CD4-positive, alpha-beta memory T cell (primary cell): ENCODE results near the gene MSRB3. TPM values are rescaled to one million over a fixed set of nuclear protein-coding genes. Genes with fewer than 3 reads are reported as not detected.

Source experiments
- CTCF ChIA-PET: fragments of 350-600 bp; sonication (Branson Sonifier 250); formaldehyde crosslinking; loops from one replicate; lab custom pipeline; 2021; ENCODE audit warnings: inconsistent platforms; ENCODE audit not compliant: partially characterized antibody; lab: Charles Lee
- POLR2A ChIA-PET: fragments of 350-600 bp; sonication (Branson Sonifier 250); formaldehyde crosslinking; loops from one replicate; lab custom pipeline; 2021; ENCODE audit not compliant: partially characterized antibody; lab: Charles Lee
- DNase-seq, 5 donors: peaks; one replicate each; pipeline versions ENCODE4 v3.0.0 to v3.0.0-alpha.2; 2020 to 2022; ENCODE audit warnings: mixed read lengths in 1 of 5
- H3K27ac ChIP-seq: one replicate; pipeline ENCODE4 v1.7.0; 2013; ENCODE audit warnings: low read depth, low read length
- H3K27me3 ChIP-seq: 2 replicates; pipeline ENCODE4 v1.7.0; 2013; ENCODE audit warnings: mild to moderate bottlenecking, low read length, moderate library complexity; ENCODE audit not compliant: insufficient read depth
- H3K36me3 ChIP-seq: 2 replicates; pipeline ENCODE4 v1.7.0; 2013; ENCODE audit warnings: mild to moderate bottlenecking, low read length, moderate library complexity; ENCODE audit not compliant: insufficient read depth
- H3K4me1 ChIP-seq: 2 replicates; pipeline ENCODE4 v1.7.0; 2013; ENCODE audit warnings: mild to moderate bottlenecking, low read length, moderate library complexity; ENCODE audit not compliant: insufficient read depth
- H3K4me3 ChIP-seq, 2 donors: one replicate each; pipeline ENCODE4 v1.7.0; 2013; ENCODE audit warnings: low read length in 2 of 2, mild to moderate bottlenecking in 1 of 2
- H3K9me3 ChIP-seq, 2 donors: one replicate each; pipeline ENCODE4 v1.7.0; 2013; ENCODE audit warnings: low read length in 2 of 2, control low read depth in 1 of 2; ENCODE audit not compliant: control insufficient read depth in 1 of 2
- H3K27ac Mint-ChIP-seq, 7 donors: one replicate each; pipeline ENCODE4 v1.8.0; 2020 to 2021; ENCODE audit warnings: mixed read lengths in 7 of 7, mild to moderate bottlenecking in 6 of 7, inconsistent platforms in 3 of 7, moderate library complexity in 3 of 7
- H3K27me3 Mint-ChIP-seq, 2 donors: one replicate each; pipeline ENCODE4 v1.8.0; 2020 to 2021; ENCODE audit warnings: mixed read lengths in 2 of 2
- H3K36me3 Mint-ChIP-seq, 2 donors: one replicate each; pipeline ENCODE4 v1.8.0; 2020 to 2021; ENCODE audit warnings: mixed read lengths in 2 of 2, inconsistent platforms in 1 of 2, mild to moderate bottlenecking in 1 of 2
- H3K4me1 Mint-ChIP-seq, 4 donors: one replicate each; pipeline ENCODE4 v1.8.0; 2020 to 2021; ENCODE audit warnings: mixed read lengths in 4 of 4, mild to moderate bottlenecking in 1 of 4
- H3K4me3 Mint-ChIP-seq, 8 donors: one replicate each; pipeline ENCODE4 v1.8.0; 2020 to 2021; ENCODE audit warnings: mixed read lengths in 8 of 8, mild to moderate bottlenecking in 7 of 8, moderate library complexity in 6 of 8, inconsistent platforms in 3 of 8
- H3K9me3 Mint-ChIP-seq, 8 donors: one replicate each; pipeline ENCODE4 v1.8.0; 2020 to 2021; ENCODE audit warnings: mixed read lengths in 8 of 8, mild to moderate bottlenecking in 5 of 8, inconsistent platforms in 3 of 8, moderate library complexity in 1 of 8
- intact Hi-C: fragments of 100-400 bp; cut with micrococcal nuclease; formaldehyde crosslinking; loops from one replicate; pipeline ENCODE4 v1.15.1; 2023
- polyA plus RNA-seq, 2 donors: library from polyadenylated mRNA; unstranded; fragments of 300-500 nt; fragmentation: Illumina TruSeq; gene quantifications; one replicate each; pipeline ENCODE4 v1.2.3, GENCODE V29; 2021
- total RNA-seq, 2 experiments: library from RNA; stranded (reverse); gene quantifications; one replicate each; pipeline ENCODE4 v1.2.3, GENCODE V29; 2021

The MSRB3 gene
- total and polyA plus RNA-seq, 4 experiments from 2014 or later = not detected

DNA sequence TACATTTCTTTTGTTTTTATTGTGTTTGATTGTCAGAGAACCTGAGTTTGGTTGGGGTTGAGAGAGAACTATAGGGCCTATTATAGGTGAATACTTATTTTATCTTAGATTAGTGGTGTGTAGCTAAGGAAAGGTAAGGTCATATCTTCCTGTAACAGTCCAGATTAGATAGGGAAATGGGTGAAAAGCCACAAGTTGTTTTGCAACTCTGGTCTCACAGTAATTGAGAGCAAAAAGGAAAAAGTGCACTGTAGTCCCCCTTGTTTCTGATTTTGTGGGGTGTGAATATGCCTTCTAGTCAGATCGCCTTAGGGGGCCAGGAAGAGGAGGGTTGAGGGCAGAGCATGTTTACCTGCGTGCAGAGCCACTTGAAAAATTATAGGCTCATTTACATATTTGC lies 8.9 kb downstream of the MSRB3 start:
- Mint-ChIP-seq H3K36me3 (no peaks in the 10 kb centered on the region), H3K9me3 (peaks cover 0 to 2% (median 0%) of the 10 kb centered on the region in 8 donors), H3K27me3 (peaks cover 16 to 18% of the 10 kb centered on the region in 2 donors), H3K27ac (no peak overlapping the region), H3K4me1 (no peaks in the 10 kb centered on the region), H3K4me3 (no peak overlapping the region)
- Histone ChIP-seq H3K4me3 (no peak overlapping the region), H3K27me3 (peaks cover 3% of the 10 kb centered on the region), H3K9me3 (no peaks in the 10 kb centered on the region), H3K36me3 (no peaks in the 10 kb centered on the region), H3K27ac (no peak overlapping the region), H3K4me1 (no peaks in the 10 kb centered on the region)
- DNase-seq = no peak
- intact Hi-C loops = no loop called here
- CTCF ChIA-PET = no interaction called here
- POLR2A ChIA-PET = no interaction called here

DNA sequence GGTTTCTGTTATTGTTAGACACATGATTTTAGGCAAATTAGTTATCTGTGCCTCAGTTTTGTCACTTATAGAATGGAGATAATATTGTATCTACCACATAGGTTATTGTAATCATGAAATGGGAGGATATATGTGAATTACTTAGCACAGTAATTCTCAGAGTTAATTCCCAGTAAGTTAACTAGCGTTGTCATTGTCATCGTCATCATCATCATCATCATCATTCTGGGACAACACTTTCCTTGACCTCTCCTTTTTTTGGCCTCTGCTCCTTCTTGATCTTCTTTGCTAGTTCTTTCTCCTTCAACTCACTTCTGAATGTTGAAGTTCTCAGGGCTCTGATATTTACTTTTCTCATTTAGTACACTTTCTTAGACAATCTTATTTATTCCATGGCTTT lies 13.8 kb downstream of the MSRB3 start:
- Histone ChIP-seq H3K9me3 (no peaks in the 10 kb centered on the region), H3K27ac (no peak overlapping the region), H3K36me3 (no peaks in the 10 kb centered on the region), H3K27me3 (peaks cover 9% of the 10 kb centered on the region), H3K4me3 (no peak overlapping the region), H3K4me1 (no peaks in the 10 kb centered on the region)
- no peaks in the 10 kb centered on the region for H3K4me1 Mint-ChIP-seq
- H3K27ac Mint-ChIP-seq = no peak overlapping the region
- H3K36me3 Mint-ChIP-seq = no peaks in the 10 kb centered on the region
- no peak overlapping the region for H3K4me3 Mint-ChIP-seq
- DNase-seq = no peak
- ChIA-PET CTCF (no interaction called here), POLR2A (no interaction called here)
- peaks cover 9 to 13% of the 10 kb centered on the region in 2 donors for H3K27me3 Mint-ChIP-seq
- intact Hi-C loops = no loop called here
- peaks cover 0 to 6% (median under 1%) of the 10 kb centered on the region in 8 donors for H3K9me3 Mint-ChIP-seq

DNA sequence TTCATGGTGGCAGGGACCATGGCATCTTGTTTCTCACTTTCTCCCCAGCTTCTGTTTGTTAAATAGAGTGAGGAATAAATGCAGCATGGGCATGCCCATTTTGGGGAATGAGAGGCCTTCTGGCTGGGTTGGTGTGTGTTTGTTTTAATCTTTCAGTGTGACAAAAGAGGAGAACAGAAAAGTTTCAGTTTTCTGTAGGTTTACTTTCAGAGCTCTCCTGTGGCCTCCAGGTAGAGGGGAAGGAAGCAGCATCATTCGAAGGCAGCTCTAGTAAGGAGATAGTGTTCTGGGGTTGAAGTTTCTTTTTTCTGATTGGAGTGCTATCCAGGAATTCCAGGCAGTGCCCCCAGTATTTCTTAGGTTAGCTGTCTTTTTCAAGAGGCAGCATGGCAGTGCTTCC lies 15.3 kb downstream of the MSRB3 start:
- DNase-seq = no peak
- Mint-ChIP-seq H3K9me3 (peaks cover 0 to 6% (median under 1%) of the 10 kb centered on the region in 8 donors), H3K27me3 (peaks cover 8 to 11% of the 10 kb centered on the region in 2 donors), H3K36me3 (no peaks in the 10 kb centered on the region), H3K4me1 (no peaks in the 10 kb centered on the region), H3K27ac (no peak overlapping the region), H3K4me3 (no peak overlapping the region)
- Histone ChIP-seq H3K4me1 (no peaks in the 10 kb centered on the region), H3K27ac (no peak overlapping the region), H3K27me3 (peaks cover 7% of the 10 kb centered on the region), H3K4me3 (no peak overlapping the region), H3K9me3 (no peaks in the 10 kb centered on the region), H3K36me3 (no peaks in the 10 kb centered on the region)
- CTCF ChIA-PET = interaction anchor here (0.6 kb wide), 1 partner anchor 70 kb away, joined by 3 read pairs; no protein-coding TSS in a partner anchor
- POLR2A ChIA-PET = no interaction called here
- intact Hi-C loops = no loop called here

DNA sequence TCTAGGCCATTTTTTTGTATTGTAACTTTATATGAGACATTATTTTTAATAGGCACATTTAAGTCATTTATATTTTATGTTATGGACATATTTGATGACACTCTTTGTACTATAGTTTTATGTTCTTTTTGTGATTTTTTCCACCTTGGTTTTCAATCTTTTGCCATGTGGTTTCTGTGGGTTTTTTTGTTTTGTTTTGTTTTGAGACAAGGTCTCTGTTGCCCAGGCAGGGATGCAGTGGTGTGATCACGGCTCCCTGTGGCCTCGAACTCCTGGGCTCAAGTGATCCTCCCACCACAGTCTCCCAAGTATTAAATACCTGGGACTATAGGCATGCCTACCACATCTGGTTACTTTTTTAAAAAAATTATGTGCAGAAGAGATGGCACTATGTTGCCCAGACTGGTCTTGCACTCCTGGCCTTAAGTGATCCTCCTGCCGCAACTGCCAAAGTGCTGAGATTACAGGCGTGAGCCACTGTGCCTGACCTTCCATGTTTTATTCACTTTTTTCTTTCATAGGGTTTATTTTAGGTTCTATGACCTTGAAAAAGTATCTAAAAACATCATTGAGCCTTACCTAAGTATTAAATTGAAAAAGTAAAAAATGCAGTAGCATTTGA lies 16.3 kb downstream of the MSRB3 start:
- Histone ChIP-seq H3K27ac (no peak overlapping the region), H3K27me3 (peaks cover 7% of the 10 kb centered on the region), H3K36me3 (no peaks in the 10 kb centered on the region), H3K4me1 (no peaks in the 10 kb centered on the region), H3K9me3 (no peaks in the 10 kb centered on the region), H3K4me3 (no peak overlapping the region)
- Mint-ChIP-seq H3K36me3 (no peaks in the 10 kb centered on the region), H3K4me3 (no peak overlapping the region), H3K27me3 (peaks cover 6 to 17% of the 10 kb centered on the region in 2 donors), H3K4me1 (no peaks in the 10 kb centered on the region), H3K9me3 (peaks cover 0 to 6% (median under 1%) of the 10 kb centered on the region in 8 donors), H3K27ac (no peak overlapping the region)
- DNase-seq = no peak
- intact Hi-C loops = no loop called here
- ChIA-PET CTCF (no interaction called here), POLR2A (no interaction called here)

DNA sequence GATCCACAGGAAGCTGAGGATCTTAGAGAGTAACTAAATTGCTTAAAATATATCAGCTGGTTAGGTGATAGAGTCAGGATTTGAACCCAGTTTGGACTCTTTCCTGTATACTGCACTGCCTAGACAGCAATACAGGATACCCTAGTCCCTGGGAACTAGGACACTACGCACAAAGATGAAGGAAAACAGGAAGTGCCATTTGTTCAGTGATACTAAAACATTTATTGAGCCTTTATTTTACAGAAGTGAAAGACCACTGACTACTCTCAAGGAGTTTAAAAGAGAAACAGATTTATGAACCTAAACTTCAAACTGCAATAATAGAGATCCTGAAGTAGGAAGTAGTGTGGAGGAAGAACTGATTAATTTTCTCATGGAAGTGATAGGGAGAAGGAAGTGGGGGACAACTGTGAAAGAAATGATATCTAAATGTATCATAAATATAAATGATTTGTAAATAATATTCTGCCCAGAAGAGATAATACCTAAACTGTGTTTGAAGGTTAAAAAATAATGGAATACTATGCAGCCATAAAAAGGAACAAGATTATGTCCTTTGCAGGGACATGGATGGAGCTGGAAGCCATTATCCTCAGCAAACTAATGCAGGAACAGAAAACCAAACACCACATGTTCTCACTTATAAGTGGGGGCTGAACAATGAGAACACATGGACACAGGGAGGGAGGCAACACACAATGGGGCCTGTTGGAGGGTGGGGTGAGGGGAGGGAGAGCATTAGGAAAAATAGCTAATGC lies 18.2 kb downstream of the MSRB3 start:
- Histone ChIP-seq H3K4me1 (no peaks in the 10 kb centered on the region), H3K27me3 (peaks cover 7% of the 10 kb centered on the region), H3K9me3 (no peaks in the 10 kb centered on the region), H3K36me3 (no peaks in the 10 kb centered on the region), H3K27ac (no peak overlapping the region), H3K4me3 (no peak overlapping the region)
- peaks cover 0 to 6% (median under 1%) of the 10 kb centered on the region in 8 donors for H3K9me3 Mint-ChIP-seq
- intact Hi-C loops = no loop called here
- no peaks in the 10 kb centered on the region for H3K36me3 Mint-ChIP-seq
- POLR2A ChIA-PET = no interaction called here
- DNase-seq = no peak
- no peaks in the 10 kb centered on the region for H3K4me1 Mint-ChIP-seq
- peaks cover 4 to 16% of the 10 kb centered on the region in 2 donors for H3K27me3 Mint-ChIP-seq
- no peak overlapping the region for H3K27ac Mint-ChIP-seq
- no peak overlapping the region for H3K4me3 Mint-ChIP-seq
- CTCF ChIA-PET = no interaction called here

DNA sequence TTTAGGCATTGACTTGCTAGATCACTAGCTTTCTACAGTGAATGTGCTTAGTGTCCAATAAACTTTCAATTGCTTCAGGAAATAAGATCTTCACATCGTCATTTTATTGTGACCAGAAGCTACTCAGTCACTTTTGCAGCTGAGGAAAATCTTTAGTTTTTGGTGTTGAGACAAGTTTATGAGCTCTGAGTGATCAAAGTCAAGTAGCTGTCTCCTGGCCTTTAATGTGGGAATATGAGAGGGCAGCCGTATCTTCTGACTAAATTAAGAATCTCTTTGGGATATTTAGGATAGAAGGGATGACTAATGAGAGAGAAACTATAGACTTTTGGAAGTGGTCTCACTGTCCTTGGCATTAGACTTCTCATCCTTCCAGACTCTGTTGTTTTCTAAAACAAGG lies 21.6 kb downstream of the MSRB3 start:
- no peaks in the 10 kb centered on the region for H3K36me3 Mint-ChIP-seq
- H3K27ac Mint-ChIP-seq = no peak overlapping the region
- Histone ChIP-seq H3K4me3 (no peak overlapping the region), H3K36me3 (no peaks in the 10 kb centered on the region), H3K4me1 (no peaks in the 10 kb centered on the region), H3K9me3 (no peaks in the 10 kb centered on the region), H3K27me3 (peaks cover 4% of the 10 kb centered on the region), H3K27ac (no peak overlapping the region)
- no peak overlapping the region for H3K4me3 Mint-ChIP-seq
- H3K9me3 Mint-ChIP-seq = peaks cover 0 to 6% (median under 1%) of the 10 kb centered on the region in 8 donors
- intact Hi-C loops = no loop called here
- ChIA-PET CTCF (interaction anchor here (0.7 kb wide), 1 partner anchor 10 kb away, joined by 3 read pairs; no protein-coding TSS in a partner anchor), POLR2A (no interaction called here)
- peaks cover 15 to 27% of the 10 kb centered on the region in 2 donors for H3K27me3 Mint-ChIP-seq
- DNase-seq = no peak
- no peaks in the 10 kb centered on the region for H3K4me1 Mint-ChIP-seq

DNA sequence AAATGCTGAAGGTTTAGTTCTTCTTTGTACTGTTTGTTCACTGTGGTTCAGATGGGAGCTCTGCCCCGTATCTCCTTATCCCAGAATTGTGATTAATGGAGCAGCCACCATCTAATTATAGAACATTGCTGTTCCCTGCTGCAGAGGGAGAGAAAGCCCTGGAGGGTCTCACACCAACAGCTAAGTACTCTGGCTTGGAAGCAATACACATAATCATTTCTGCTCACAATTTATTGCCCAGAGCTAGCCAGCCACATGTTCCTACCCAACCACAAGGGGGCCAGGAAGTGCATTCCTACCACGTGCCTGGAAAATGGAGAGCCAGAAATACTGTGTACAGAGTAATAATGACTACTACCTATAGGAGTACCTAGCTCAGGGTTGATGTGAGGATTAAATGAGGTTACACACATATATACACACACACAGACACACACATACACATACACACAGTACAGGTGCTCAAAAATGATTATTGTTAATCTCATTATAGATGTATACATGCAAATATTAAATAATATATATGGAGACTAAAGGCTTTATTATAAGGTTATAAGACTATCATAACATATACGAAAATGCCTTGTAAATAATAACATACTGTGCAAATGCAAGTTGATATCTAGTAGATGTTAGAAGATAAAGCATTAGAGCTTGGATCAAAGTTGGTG lies 22.3 kb downstream of the MSRB3 start:
- Histone ChIP-seq H3K27ac (no peak overlapping the region), H3K4me3 (no peak overlapping the region), H3K27me3 (peaks cover 4% of the 10 kb centered on the region), H3K4me1 (no peaks in the 10 kb centered on the region), H3K36me3 (no peaks in the 10 kb centered on the region), H3K9me3 (no peaks in the 10 kb centered on the region)
- ChIA-PET CTCF (interaction anchor here (0.7 kb wide), 1 partner anchor 10 kb away, joined by 3 read pairs; no protein-coding TSS in a partner anchor), POLR2A (no interaction called here)
- intact Hi-C loops = no loop called here
- H3K9me3 Mint-ChIP-seq = peaks cover 0 to 6% (median under 1%) of the 10 kb centered on the region in 8 donors
- H3K27ac Mint-ChIP-seq = no peak overlapping the region
- no peaks in the 10 kb centered on the region for H3K4me1 Mint-ChIP-seq
- peaks cover 15 to 30% of the 10 kb centered on the region in 2 donors for H3K27me3 Mint-ChIP-seq
- H3K4me3 Mint-ChIP-seq = no peak overlapping the region
- DNase-seq = no peak
- no peaks in the 10 kb centered on the region for H3K36me3 Mint-ChIP-seq
